HepG2 (cell line): ENCODE measurements around the gene SCMH1.

Experiments
- ARNT ChIP-seq: fragments of 450-650 bp; IDR thresholded peaks from 2 replicates; pipeline ENCODE4 v1.6.1; 2017
- CTCF ChIP-seq: sonication (generic); formaldehyde crosslinking; IDR thresholded peaks from 2 replicates; pipeline ENCODE4 v1.5.0; 2020; ENCODE audit warnings: mild to moderate bottlenecking, missing genetic modification reagents, moderate library complexity
- HOXA7 ChIP-seq: sonication (generic); formaldehyde crosslinking; IDR thresholded peaks from 2 replicates; pipeline ENCODE4 v1.8.1; 2022; ENCODE audit warnings: mild to moderate bottlenecking, missing genetic modification reagents, moderate library complexity
- KDM1A ChIP-seq: IDR thresholded peaks from 2 replicates; pipeline ENCODE4 v1.6.1; 2016; ENCODE audit warnings: missing compliant biosample characterization
- POLR2A ChIP-seq, 2 experiments: IDR thresholded peaks; 2 replicates each; pipeline ENCODE4 v1.6.1; 2011; ENCODE audit warnings: low read depth in 2 of 2, low read length in 2 of 2, mild to moderate bottlenecking in 1 of 2, moderate library complexity in 1 of 2; ENCODE audit not compliant: insufficient read depth in 1 of 2
- RFX5 ChIP-seq: IDR thresholded peaks from 2 replicates; pipeline ENCODE4 v1.6.1; 2011; ENCODE audit warnings: low read depth, low read length, improper control_type of control experiment
- TCF12 ChIP-seq, 2 experiments: fragments of 450-650 bp in 1 of 2; sonication (generic) in 1 of 2; formaldehyde crosslinking in 1 of 2; IDR thresholded peaks; 2 replicates each; pipeline versions ENCODE4 v1.6.1 to v1.8.0; 2017 to 2022; ENCODE audit warnings: antibody characterized with exemption in 1 of 2, mild to moderate bottlenecking in 1 of 2, missing genetic modification reagents in 1 of 2, moderate library complexity in 1 of 2
- ZNF589 ChIP-seq: sonication (generic); formaldehyde crosslinking; conservative IDR thresholded peaks from 2 replicates; pipeline ENCODE4 v1.8.0; 2022; ENCODE audit warnings: mild to moderate bottlenecking, moderate library complexity, missing genetic modification reagents
- TF ChIP-seq, protein P1 (sequence below): sonication (generic); formaldehyde crosslinking; IDR thresholded peaks from 2 replicates; pipeline ENCODE4 v1.8.0; 2022; ENCODE audit warnings: low read depth, missing genetic modification reagents

DNA sequence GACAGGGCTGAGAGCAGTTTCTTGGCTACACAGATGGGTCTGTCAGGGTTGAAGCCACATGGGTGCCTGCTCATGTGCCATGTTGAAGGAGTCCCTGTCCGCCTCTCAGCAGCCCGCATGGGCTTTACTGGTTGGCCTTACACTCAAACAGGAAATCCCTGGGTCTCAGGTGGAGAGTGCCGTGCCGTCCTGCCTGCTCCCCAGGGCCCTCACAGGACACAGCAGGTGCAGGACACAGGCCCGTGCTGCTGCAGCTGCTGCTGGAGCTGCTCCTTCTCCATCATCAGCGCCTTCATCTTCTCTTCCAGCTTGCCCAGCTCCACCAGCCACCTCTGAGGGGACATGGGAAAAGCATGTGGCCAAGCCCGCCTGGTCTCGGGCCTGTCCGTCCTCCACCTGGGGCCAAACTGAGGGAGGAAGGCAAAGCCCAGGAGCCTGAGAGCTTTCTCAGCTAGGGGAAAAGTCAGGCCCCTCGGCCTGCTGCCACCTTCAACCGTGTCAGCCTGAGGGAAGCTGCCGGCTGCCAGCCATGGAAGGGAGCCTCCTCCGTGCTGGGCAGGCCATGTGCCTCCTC is 226.1 kb downstream of the SCMH1 start:
- TF ChIP-seq POLR2A (IDR thresholded peaks at IDR 0.05; ENCODE audit: insufficient read depth in 1 of 2, low read depth in 2 of 2, low read length in 2 of 2) (no peak), KDM1A (CRISPR knock-in tag) (no peak), RFX5 (no peak), ARNT (no peak), ZNF589 (no peak), HOXA7 (CRISPR knock-in tag) (no peak), CTCF (CRISPR knock-in tag) (no peak), TCF12 (IDR thresholded peaks at IDR 0.05) (no peak), TCF12 (CRISPR knock-in tag; IDR thresholded peaks at IDR 0.05) (no peak)
- TF ChIP-seq, protein P1, sequence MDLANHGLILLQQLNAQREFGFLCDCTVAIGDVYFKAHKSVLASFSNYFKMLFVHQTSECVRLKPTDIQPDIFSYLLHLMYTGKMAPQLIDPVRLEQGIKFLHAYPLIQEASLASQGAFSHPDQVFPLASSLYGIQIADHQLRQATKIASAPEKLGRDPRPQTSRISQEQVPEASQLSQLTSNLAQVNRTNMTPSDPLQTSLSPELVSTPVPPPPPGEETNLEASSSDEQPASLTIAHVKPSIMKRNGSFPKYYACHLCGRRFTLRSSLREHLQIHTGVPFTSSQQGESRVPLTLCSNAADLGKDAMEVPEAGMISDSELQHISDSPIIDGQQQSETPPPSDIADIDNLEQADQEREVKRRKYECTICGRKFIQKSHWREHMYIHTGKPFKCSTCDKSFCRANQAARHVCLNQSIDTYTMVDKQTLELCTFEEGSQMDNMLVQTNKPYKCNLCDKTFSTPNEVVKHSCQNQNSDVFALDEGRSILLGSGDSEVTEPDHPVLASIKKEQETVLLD (CRISPR knock-in tag): no peak
